H1 (cell line): ENCODE measurements around the gene TMEM134. TPM values are rescaled to one million over a fixed set of nuclear protein-coding genes. Genes with fewer than 3 reads are reported as not detected.

Experiments used
- CTCF ChIA-PET: fragments of 300-600 bp; sonication (Branson Sonifier 250); formaldehyde crosslinking; loops from one replicate; lab custom pipeline; 2021; ENCODE audit not compliant: partially characterized antibody; lab: Charles Lee
- POLR2A ChIA-PET: fragments of 300-600 bp; sonication (Branson Sonifier 250); formaldehyde crosslinking; loops from one replicate; lab custom pipeline; 2021; ENCODE audit warnings: inconsistent platforms; ENCODE audit not compliant: partially characterized antibody; lab: Charles Lee
- DNase-seq, 2 experiments: peaks; one replicate each; pipeline versions ENCODE4 v3.0.0 to v3.0.0-alpha.2; 2010 to 2022; ENCODE audit warnings: low spot score in 2 of 2, low read depth in 1 of 2, mixed read lengths in 1 of 2
- FAIRE-seq: peaks from 2 replicates; lab custom pipeline; 2011; peaks lifted over from hg19 to GRCh38; lab: Jason Lieb, UNC
- H2AFZ ChIP-seq: 2 replicates; pipeline ENCODE4 v1.8.1; 2012; ENCODE audit warnings: low read length, inconsistent platforms
- H2AK5ac ChIP-seq: 2 replicates; pipeline ENCODE4 v1.6.1; 2013; ENCODE audit warnings: low read depth, low read length
- H2BK120ac ChIP-seq: replicated peaks from 2 replicates; pipeline ENCODE3; 2013; ENCODE audit warnings: low read depth, low read length, inconsistent platforms
- H2BK12ac ChIP-seq: 2 replicates; pipeline ENCODE4 v1.6.1; 2013; ENCODE audit warnings: low read depth, low read length
- H2BK15ac ChIP-seq: 2 replicates; pipeline ENCODE4 v1.6.1; 2013; ENCODE audit warnings: low read length
- H2BK20ac ChIP-seq: 2 replicates; pipeline ENCODE4 v1.6.1; 2013; ENCODE audit warnings: low read length
- H2BK5ac ChIP-seq: 2 replicates; pipeline ENCODE4 v1.6.1; 2013; ENCODE audit warnings: low read depth, low read length
- H3K14ac ChIP-seq: 2 replicates; pipeline ENCODE4 v1.6.1; 2013; ENCODE audit warnings: inconsistent platforms; ENCODE audit not compliant: insufficient read length
- H3K18ac ChIP-seq: 2 replicates; pipeline ENCODE4 v1.6.1; 2013; ENCODE audit warnings: low read length; ENCODE audit errors: extremely low read depth
- H3K23ac ChIP-seq: 2 replicates; pipeline ENCODE4 v1.6.1; 2013; ENCODE audit warnings: inconsistent platforms; ENCODE audit not compliant: insufficient read length
- H3K23me2 ChIP-seq: 2 replicates; pipeline ENCODE4 v1.6.1; 2013; ENCODE audit warnings: low read depth, low read length
- H3K27ac ChIP-seq: 2 replicates; pipeline ENCODE4 v1.6.1; 2011; ENCODE audit warnings: low read depth, low read length, inconsistent platforms
- H3K27me3 ChIP-seq, 4 experiments: replicated peaks in 1 of 4; 1 replicate in 1 of 4; 2 replicates in 3 of 4; pipeline versions ENCODE4 v1.6.1 to v1.8.1; 2011 to 2013; ENCODE audit warnings: low read length in 3 of 4, mild to moderate bottlenecking in 3 of 4, inconsistent platforms in 2 of 4, mixed read lengths in 2 of 4, moderate library complexity in 1 of 4; ENCODE audit not compliant: control insufficient read depth in 3 of 4, insufficient read depth in 3 of 4; ENCODE audit errors: extremely low read depth in 1 of 4
- H3K36me3 ChIP-seq, 4 experiments: 2 replicates each; pipeline versions ENCODE4 v1.6.1 to v1.8.1; 2011 to 2013; ENCODE audit warnings: mild to moderate bottlenecking in 4 of 4, low read length in 3 of 4, moderate library complexity in 2 of 4, control low read depth in 1 of 4, inconsistent platforms in 1 of 4; ENCODE audit not compliant: insufficient read depth in 4 of 4, control insufficient read depth in 2 of 4
- H3K4ac ChIP-seq: replicated peaks from 2 replicates; pipeline ENCODE3; 2013; ENCODE audit warnings: low read length, low read depth, mixed read lengths, inconsistent platforms; ENCODE audit not compliant: insufficient read length
- H3K4me1 ChIP-seq, 4 experiments: replicated peaks in 1 of 4; 1 replicate in 1 of 4; 2 replicates in 3 of 4; pipeline versions ENCODE4 v1.6.1 to v1.8.1; 2011 to 2013; ENCODE audit warnings: low read length in 3 of 4, inconsistent platforms in 2 of 4, mixed read lengths in 1 of 4; ENCODE audit not compliant: insufficient read depth in 4 of 4, control insufficient read depth in 3 of 4
- H3K4me2 ChIP-seq, 2 experiments: 2 replicates each; pipeline versions ENCODE4 v1.6.1 to v1.8.1; 2011 to 2013; ENCODE audit warnings: low read depth in 2 of 2, low read length in 2 of 2, control low read depth in 1 of 2, inconsistent platforms in 1 of 2, mild to moderate bottlenecking in 1 of 2; ENCODE audit not compliant: insufficient read depth in 1 of 2
- H3K4me3 ChIP-seq, 4 experiments: fragments of 200-600, 300-600 bp in 1 of 4; sonication (generic), shearing (Covaris generic), sonication (Bioruptor Twin) in 1 of 4; 2 replicates each; pipeline versions ENCODE4 v1.5.1 to v1.8.1; 2011 to 2016; ENCODE audit warnings: low read length in 4 of 4, low read depth in 3 of 4, control low read depth in 2 of 4, inconsistent platforms in 2 of 4, mild to moderate bottlenecking in 2 of 4, mixed read lengths in 1 of 4, moderate library complexity in 1 of 4; ENCODE audit not compliant: insufficient read depth in 2 of 4; ENCODE audit errors: extremely low read depth in 1 of 4
- H3K56ac ChIP-seq: replicated peaks from 2 replicates; pipeline ENCODE3; 2013; ENCODE audit warnings: low read depth, mild to moderate bottlenecking, mixed read lengths, low read length, inconsistent platforms; ENCODE audit not compliant: insufficient read length
- H3K79me1 ChIP-seq: 2 replicates; pipeline ENCODE4 v1.6.1; 2013; ENCODE audit warnings: low read depth, low read length, control low read depth
- H3K79me2 ChIP-seq, 2 experiments: 2 replicates each; pipeline versions ENCODE4 v1.6.1 to v1.8.1; 2012 to 2013; ENCODE audit warnings: low read length in 2 of 2, mild to moderate bottlenecking in 2 of 2, inconsistent platforms in 1 of 2; ENCODE audit not compliant: insufficient read depth in 2 of 2, control insufficient read depth in 1 of 2
- H3K9ac ChIP-seq, 4 experiments: replicated peaks in 1 of 4; 1 replicate in 1 of 4; 2 replicates in 3 of 4; pipeline versions ENCODE4 v1.6.1 to v1.8.1; 2011 to 2013; ENCODE audit warnings: low read depth in 3 of 4, low read length in 3 of 4, control low read depth in 2 of 4, mild to moderate bottlenecking in 2 of 4, moderate library complexity in 2 of 4, inconsistent platforms in 1 of 4; ENCODE audit errors: extremely low read depth in 1 of 4
- H3K9me3 ChIP-seq, 2 experiments: 2 replicates each; pipeline versions ENCODE4 v1.6.1 to v1.8.1; 2012 to 2013; ENCODE audit warnings: mild to moderate bottlenecking in 2 of 2, moderate library complexity in 2 of 2, control low read depth in 1 of 2, inconsistent platforms in 1 of 2, low read depth in 1 of 2, low read length in 1 of 2, mixed read lengths in 1 of 2; ENCODE audit not compliant: insufficient read depth in 2 of 2
- H4K20me1 ChIP-seq, 2 experiments: replicated peaks in 1 of 2; 2 replicates each; pipeline versions ENCODE3 to v1.8.1; 2011 to 2013; ENCODE audit warnings: inconsistent platforms in 2 of 2, low read length in 2 of 2, mild to moderate bottlenecking in 1 of 2; ENCODE audit not compliant: insufficient read depth in 2 of 2, control insufficient read depth in 1 of 2
- H4K5ac ChIP-seq: 2 replicates; pipeline ENCODE4 v1.6.1; 2013; ENCODE audit warnings: low read length, low read depth, mixed read lengths, inconsistent platforms; ENCODE audit not compliant: insufficient read length
- H4K8ac ChIP-seq: 2 replicates; pipeline ENCODE4 v1.8.0; 2013; ENCODE audit warnings: mild to moderate bottlenecking, moderate library complexity, low read length, inconsistent platforms; ENCODE audit not compliant: insufficient read depth; ENCODE audit errors: extremely low read depth
- H4K91ac ChIP-seq: replicated peaks from 2 replicates; pipeline ENCODE3; 2013; ENCODE audit warnings: low read length, mixed read lengths, inconsistent platforms; ENCODE audit not compliant: insufficient read length
- BRCA1 ChIP-seq: IDR thresholded peaks from 2 replicates; pipeline ENCODE4 v1.6.1; 2012; ENCODE audit warnings: low read depth, low read length, improper control_type of control experiment
- EP300 ChIP-seq, 2 experiments: IDR thresholded peaks; 1 replicate in 1 of 2; 2 replicates in 1 of 2; pipeline ENCODE4 v1.6.1; 2011 to 2012; ENCODE audit warnings: low read depth in 2 of 2, low read length in 2 of 2, mild to moderate bottlenecking in 2 of 2, borderline replicate concordance in 1 of 2, inconsistent platforms in 1 of 2, moderate library complexity in 1 of 2
- GABPA ChIP-seq: IDR thresholded peaks from 2 replicates; pipeline ENCODE4 v1.6.1; 2011; ENCODE audit warnings: mild to moderate bottlenecking, low read length, moderate library complexity, borderline replicate concordance; ENCODE audit not compliant: insufficient read depth
- JUND ChIP-seq: IDR thresholded peaks from 2 replicates; pipeline ENCODE4 v1.6.1; 2011; ENCODE audit warnings: mild to moderate bottlenecking, improper control_type of control experiment, low read length
- KDM4A ChIP-seq: IDR thresholded peaks from one replicate; pipeline ENCODE4 v1.7.1; 2012; ENCODE audit warnings: low read depth, mild to moderate bottlenecking, moderate library complexity, low read length, inconsistent platforms; ENCODE audit not compliant: severe bottlenecking
- KDM5A ChIP-seq: fragments of 200-600 bp; IDR thresholded peaks from 2 replicates; pipeline ENCODE4 v1.7.1; 2012; ENCODE audit warnings: mild to moderate bottlenecking, low read length, inconsistent platforms, mixed read lengths
- PHF8 ChIP-seq: fragments of 200-600 bp; sonication (generic); conservative IDR thresholded peaks from 2 replicates; pipeline ENCODE4 v1.7.1; 2012; ENCODE audit warnings: low read depth, mild to moderate bottlenecking, inconsistent platforms, low read length, moderate library complexity
- RAD21 ChIP-seq, 2 experiments: IDR thresholded peaks in 1 of 2; conservative IDR thresholded peaks in 1 of 2; 2 replicates each; pipeline ENCODE4 v1.6.1; 2011; ENCODE audit warnings: low read depth in 2 of 2, low read length in 2 of 2, improper control_type of control experiment in 1 of 2, inconsistent platforms in 1 of 2, mild to moderate bottlenecking in 1 of 2, moderate library complexity in 1 of 2
- SIN3A ChIP-seq, 2 experiments: IDR thresholded peaks in 1 of 2; conservative IDR thresholded peaks in 1 of 2; 2 replicates each; pipeline ENCODE4 v1.6.1; 2011 to 2012; ENCODE audit warnings: low read length in 2 of 2, improper control_type of control experiment in 1 of 2, low read depth in 1 of 2, mild to moderate bottlenecking in 1 of 2
- SIRT6 ChIP-seq: IDR thresholded peaks from one replicate; pipeline ENCODE4 v1.7.1; 2012; ENCODE audit warnings: low read length, inconsistent platforms
- SP2 ChIP-seq: IDR thresholded peaks from 2 replicates; pipeline ENCODE4 v1.6.1; 2012; ENCODE audit warnings: mild to moderate bottlenecking, low read length, inconsistent platforms
- YY1 ChIP-seq: IDR thresholded peaks from 2 replicates; pipeline ENCODE4 v1.6.1; 2011; ENCODE audit warnings: low read depth, mild to moderate bottlenecking, low read length
- WGBS, 2 experiments: shearing (Covaris generic) in 1 of 2; methylation state at CpG; one replicate each; pipeline versions ENCODE4 v1.1.6 to v1.1.7; 2013 to 2015; ENCODE audit warnings: low lambda C conversion rate in 2 of 2, mixed read lengths in 2 of 2, inconsistent platforms in 1 of 2, low coverage in 1 of 2, missing lambda C conversion rate in 1 of 2; ENCODE audit not compliant: insufficient replicate concordance in 2 of 2, insufficient coverage in 1 of 2, insufficient read length in 1 of 2; ENCODE audit errors: extremely low coverage in 1 of 2, missing lambda C conversion rate in 1 of 2; 5-methylcytosine and 5-hydroxymethylcytosine counted together
- polyA plus RNA-seq, 7 experiments: library from polyadenylated mRNA; depleted of rRNA in 3 of 7; stranded (reverse) in 5 of 7; unstranded in 2 of 7; fragments of >200 nt in 5 of 7; fragments of 200-250 nt in 2 of 7; gene quantifications; 1 replicate in 5 of 7; 2 replicates in 1 of 7; 4 replicates in 1 of 7; pipeline versions ENCODE4 v1.2.1 to v1.2.3, GENCODE V29; 2011 to 2013; ENCODE audit warnings: missing spikeins in 2 of 7, mixed read lengths in 2 of 7
- total RNA-seq: library from RNA; stranded (reverse); fragmentation: NEBNext Ultra II Directional; extraction: Animal tissue kit (Norgen Biotek cat#: 25700); gene quantifications from 2 replicates; pipeline ENCODE4 v1.2.1, GENCODE V29; 2021

Gene TMEM134
- total and polyA plus RNA-seq, 2 of the 8 experiments (the other 6 are each of a cell fraction or from before 2014, with no cell fraction given): 32.4 to 229 TPM

DNA sequence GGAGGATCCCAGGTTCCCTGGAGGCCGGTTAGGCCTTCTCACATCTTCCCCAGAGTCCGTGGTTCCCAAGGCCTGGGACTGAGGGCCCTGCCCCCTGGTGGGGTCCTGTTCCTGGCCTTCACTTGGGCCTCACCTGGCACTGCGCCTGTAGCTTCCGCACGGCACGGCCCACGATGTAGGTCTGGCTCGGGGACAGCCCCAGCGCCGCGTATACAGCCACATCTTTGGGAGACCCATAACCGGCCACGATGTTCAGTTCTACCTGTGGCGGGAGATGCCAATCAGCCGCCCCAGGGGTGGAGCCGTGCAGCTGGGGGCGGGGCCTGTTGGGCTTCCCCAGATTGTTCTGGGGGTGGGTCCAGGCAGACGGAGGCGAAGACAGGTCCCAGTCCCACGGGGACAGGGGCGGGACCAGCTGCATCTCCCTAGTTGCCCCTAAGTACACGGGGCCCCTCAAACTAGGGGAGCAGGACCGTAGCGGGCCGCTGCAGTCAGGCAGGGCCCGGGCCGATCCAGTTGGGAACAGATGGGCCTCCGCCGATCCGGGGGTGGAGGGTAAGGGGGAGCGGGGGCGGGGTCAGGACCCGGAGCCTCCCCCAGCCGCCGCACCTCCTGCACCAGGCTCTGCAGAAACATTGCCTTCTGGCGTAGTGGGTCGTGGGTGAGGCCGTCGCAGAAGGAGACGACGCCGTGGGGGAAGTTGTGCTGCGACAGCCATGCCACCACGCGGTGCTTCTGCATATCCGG is 23.9 kb upstream of the TMEM134 start:
- Histone ChIP-seq H3K27ac (no peak overlapping the region), H3K23me2 (no peaks in the 10 kb centered on the region), H3K56ac (no peak overlapping the region), H3K9ac (no peak overlapping the region), H4K91ac (no peak overlapping the region), H3K4me2 (no peak overlapping the region), H2BK20ac (no peak overlapping the region), H3K27me3 (no peaks in the 10 kb centered on the region; a peak in 1 of 7 replicates), H4K8ac (no peak overlapping the region), H3K4ac (no peak overlapping the region), H3K36me3 (peaks cover 2 to 25% (median 13%) of the 10 kb centered on the region in 4 experiments; a peak in 6 of 8 replicates), H2BK12ac (no peak overlapping the region), H3K4me3 (no peak overlapping the region), H4K5ac (no peak overlapping the region), H2BK120ac (no peak overlapping the region), H4K20me1 (peaks cover 0 to 14% of the 10 kb centered on the region in 2 experiments), H3K14ac (no peak overlapping the region), H3K18ac (no peak overlapping the region), H3K23ac (no peak overlapping the region), H2BK5ac (no peak overlapping the region), H2AFZ (no peak overlapping the region), H3K79me1 (no peaks in the 10 kb centered on the region), H2AK5ac (no peak overlapping the region), H3K9me3 (no peaks in the 10 kb centered on the region), H3K79me2 (no peaks in the 10 kb centered on the region), H3K4me1 (peaks cover 0 to 10% (median 0%) of the 10 kb centered on the region in 4 experiments; a peak in 2 of 7 replicates), H2BK15ac (no peak overlapping the region)
- POLR2A ChIA-PET: interaction anchor here (1.0 to 1.9 kb wide), 9 partner anchors 22 to 92 kb away, joined by 3 to 5 read pairs (median 3); partner anchors contain the start of genes TBC1D10C and TMEM134
- WGBS, 2 experiments: 85% methylated on average over 30 of the region's 46 CpGs; no CpG with 5 or more reads in 1 of the 2 experiments
- no peak for FAIRE-seq
- DNase-seq: peak in 1 of 2 experiments; percentile 77
- CTCF ChIA-PET: interaction anchor here (0.6 to 1.6 kb wide), 7 partner anchors 9 to 118 kb away, joined by 3 to 4 read pairs (median 3); partner anchors contain the start of gene PITPNM1
- no peak for TF ChIP-seq KDM4A
- TF ChIP-seq SIN3A (conservative IDR thresholded peaks at IDR 0.05 in 1 of 2, IDR thresholded peaks at IDR 0.05 in 1 of 2; ENCODE audit: low read depth in 1 of 2, low read length in 2 of 2): no peak
- TF ChIP-seq PHF8: no peak
- TF ChIP-seq GABPA: no peak
- no peak for TF ChIP-seq SP2
- TF ChIP-seq RAD21 (IDR thresholded peaks at IDR 0.05 in 1 of 2, conservative IDR thresholded peaks at IDR 0.05 in 1 of 2; ENCODE audit: low read depth in 2 of 2, low read length in 2 of 2): no peak
- no peak for TF ChIP-seq KDM5A
- TF ChIP-seq BRCA1: no peak
- no peak for TF ChIP-seq EP300 (IDR thresholded peaks at IDR 0.05; ENCODE audit: borderline replicate concordance in 1 of 2, low read depth in 2 of 2, low read length in 2 of 2)
- no peak for TF ChIP-seq YY1
- TF ChIP-seq SIRT6: no peak
- TF ChIP-seq JUND: no peak
